KOPT-K1 (cell line): ENCODE results near the gene R3HDM1.
"Not testable (repeated sequence)": the region's sequence is repeated elsewhere in the genome, so short reads cannot be mapped to it uniquely, and the experiment has no call there.

Experiments used
- H3K27ac ChIP-seq: fragments of 200-600 bp; sonication (generic); 2 replicates; pipeline ENCODE4 v1.5.1; 2016; ENCODE audit warnings: antibody characterized with exemption, mild to moderate bottlenecking, low read depth, low read length; ENCODE audit not compliant: poor library complexity, severe bottlenecking
- H3K36me3 ChIP-seq: fragments of 200-600 bp; sonication (generic); 2 replicates; pipeline ENCODE4 v1.5.1; 2017; ENCODE audit warnings: antibody characterized with exemption, mild to moderate bottlenecking, low read length, moderate library complexity; ENCODE audit not compliant: insufficient read depth
- H3K9me3 ChIP-seq: fragments of 200-600 bp; sonication (generic); 2 replicates; pipeline ENCODE4 v1.5.1; 2017; ENCODE audit warnings: antibody characterized with exemption, low read length, mild to moderate bottlenecking; ENCODE audit not compliant: insufficient read depth, poor library complexity, severe bottlenecking

The R3HDM1 gene

DNA sequence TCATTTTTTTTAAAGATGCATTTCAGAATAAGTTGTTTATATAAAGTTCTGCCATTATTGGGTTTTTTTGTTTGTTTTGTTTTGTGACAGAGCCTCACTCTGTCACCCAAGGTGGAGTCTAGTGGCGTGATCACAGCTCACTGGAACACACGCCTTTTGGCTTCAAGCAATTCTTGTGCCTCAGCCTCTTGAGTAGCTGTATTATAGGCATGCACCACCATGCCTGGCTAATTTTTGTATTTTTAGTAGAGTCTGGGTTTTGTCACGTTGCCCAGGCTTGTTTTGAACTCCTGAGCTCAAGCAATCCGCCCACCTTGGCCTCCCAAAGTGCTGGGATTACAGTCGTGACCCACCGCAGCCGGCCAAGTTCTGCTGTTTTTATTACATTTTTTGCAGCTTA lies 72.3 kb downstream of the R3HDM1 start:
- Histone ChIP-seq H3K36me3 (peaks cover 51% of the 10 kb centered on the region), H3K9me3 (no peaks in the 10 kb centered on the region), H3K27ac (no peak overlapping the region)

- H3K27ac ChIP-seq, result no peak overlapping the region
- H3K9me3 ChIP-seq, result no peaks in the 10 kb centered on the region
- peaks cover 64% of the 10 kb centered on the region for H3K36me3 ChIP-seq
Observed at GRCh38 chr2:135607561-135607960, 76.3 kb downstream of the R3HDM1 start.

GRCh38 chr2:135612319-135612718 lies 81.0 kb downstream of the R3HDM1 start:
- peaks cover 33% of the 10 kb centered on the region for H3K36me3 ChIP-seq
- H3K9me3 ChIP-seq, result no peaks in the 10 kb centered on the region
- H3K27ac ChIP-seq, result no peak overlapping the region

DNA sequence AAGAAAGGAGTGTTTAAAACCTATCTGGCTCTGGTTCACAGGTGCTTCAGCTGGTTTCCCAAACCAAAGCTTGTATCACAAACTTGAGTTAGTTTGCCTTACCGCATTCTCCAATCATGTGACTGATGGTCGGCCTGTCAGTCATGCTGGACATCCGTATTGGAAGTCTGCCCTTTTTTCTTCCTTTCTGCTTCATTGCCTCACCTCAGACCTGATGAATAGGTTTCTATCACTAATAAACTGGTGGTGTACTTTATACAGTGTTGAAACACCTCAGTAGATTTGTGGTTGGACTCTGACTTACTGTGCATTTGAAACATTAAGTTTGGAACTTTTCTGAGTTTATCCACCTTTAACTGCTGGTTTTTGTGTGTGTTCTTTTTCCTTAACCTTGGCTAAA lies 84.1 kb downstream of the R3HDM1 start:
- Histone ChIP-seq H3K36me3 (peaks cover 16% of the 10 kb centered on the region; the same call in 1 of the 2 replicates), H3K27ac (no peak overlapping the region), H3K9me3 (no peaks in the 10 kb centered on the region)

GRCh38 chr2:135617501-135618015 lies 86.3 kb downstream of the R3HDM1 start:
- Histone ChIP-seq H3K27ac (no peak overlapping the region), H3K36me3 (peaks cover 23% of the 10 kb centered on the region), H3K9me3 (no peaks in the 10 kb centered on the region)

DNA sequence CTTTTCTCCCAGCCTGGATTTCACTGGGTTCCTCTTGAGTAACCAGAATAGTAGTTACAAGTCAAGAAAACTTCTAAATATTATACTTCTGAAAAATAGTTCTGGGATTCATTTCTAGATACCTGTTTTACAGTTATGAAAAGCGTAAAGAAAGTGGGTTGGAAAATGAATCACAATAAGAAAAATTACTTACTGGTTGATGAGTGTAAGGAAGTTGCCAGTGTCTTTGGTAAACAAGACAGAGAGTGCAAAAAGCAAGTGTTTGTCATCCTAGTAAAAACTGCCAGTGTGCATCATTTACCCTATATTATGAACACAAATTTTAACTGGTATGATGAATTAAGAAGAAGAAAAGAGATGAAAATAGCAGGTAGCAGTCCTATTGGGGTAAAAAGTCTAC lies 88.9 kb downstream of the R3HDM1 start:
- peaks cover 39% of the 10 kb centered on the region for H3K36me3 ChIP-seq
- H3K27ac ChIP-seq, result no peak overlapping the region
- no peaks in the 10 kb centered on the region for H3K9me3 ChIP-seq

DNA sequence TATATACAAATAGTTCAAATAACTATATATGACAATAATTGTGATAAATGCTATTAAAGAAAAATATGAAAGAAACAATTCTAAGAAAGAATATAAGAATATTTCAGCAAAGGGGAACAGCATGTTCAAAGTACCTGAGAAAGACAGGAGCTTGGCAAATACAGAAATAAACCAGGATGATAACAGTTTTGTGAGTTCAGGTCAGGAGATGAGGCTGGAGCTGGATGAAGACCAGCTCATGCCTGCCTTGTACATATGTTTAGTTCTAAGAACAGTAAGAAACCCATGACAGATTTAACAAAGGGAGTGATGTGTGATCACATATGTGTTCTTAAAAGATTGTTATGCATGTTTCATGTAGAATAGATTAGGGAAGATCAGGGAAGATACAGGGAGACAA lies 98.2 kb downstream of the R3HDM1 start:
- H3K36me3 ChIP-seq, result peaks cover 58% of the 10 kb centered on the region
- no peak overlapping the region for H3K27ac ChIP-seq
- no peaks in the 10 kb centered on the region for H3K9me3 ChIP-seq

DNA sequence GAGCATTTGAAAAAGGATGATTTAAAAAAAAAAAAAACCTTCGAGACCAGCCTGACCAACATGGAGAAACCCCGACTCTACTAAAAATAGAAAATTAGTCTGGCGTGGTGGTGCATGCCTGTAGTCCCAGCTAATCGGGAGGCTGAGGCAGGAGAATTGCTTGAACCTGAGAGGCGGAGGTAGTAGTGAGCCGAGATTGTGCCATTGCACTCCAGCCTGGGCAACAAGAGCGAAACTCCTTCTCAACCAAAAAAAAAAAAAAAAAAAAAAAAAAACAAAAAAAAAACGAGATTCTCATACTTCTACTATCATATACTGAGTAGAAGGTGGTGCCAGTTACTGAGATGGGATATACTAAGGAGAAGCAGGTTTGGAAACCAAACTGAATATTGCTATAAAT lies 98.8 kb downstream of the R3HDM1 start:
- not testable (repeated sequence) for H3K9me3 ChIP-seq, H3K27ac ChIP-seq
- peaks cover 59% of the 10 kb centered on the region for H3K36me3 ChIP-seq

- Histone ChIP-seq H3K27ac (no peak overlapping the region), H3K36me3 (peaks cover 63% of the 10 kb centered on the region), H3K9me3 (no peaks in the 10 kb centered on the region)
Observed at GRCh38 chr2:135630488-135630887, 99.2 kb downstream of the R3HDM1 start.

DNA sequence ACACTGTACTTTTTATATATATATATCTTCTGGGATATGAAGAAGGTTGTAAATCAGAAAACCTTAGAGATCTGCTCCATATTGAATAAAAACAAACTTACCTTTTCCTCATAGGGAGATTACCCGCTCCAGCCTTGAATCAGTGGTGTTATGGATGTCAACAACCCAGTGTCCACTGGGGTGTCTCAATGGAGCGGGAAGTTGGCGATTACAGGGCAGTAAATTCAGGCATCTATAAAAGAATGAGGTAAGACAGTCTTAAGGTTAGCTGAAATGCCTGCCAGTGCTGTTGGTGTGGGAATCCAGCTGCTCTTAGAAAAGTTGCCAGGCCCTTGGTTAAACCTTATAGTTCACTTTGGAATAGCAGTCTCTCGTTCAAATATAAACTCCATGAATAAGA lies 102.3 kb downstream of the R3HDM1 start:
- H3K9me3 ChIP-seq, result no peaks in the 10 kb centered on the region
- H3K27ac ChIP-seq, result no peak overlapping the region
- peaks cover 74% of the 10 kb centered on the region for H3K36me3 ChIP-seq

DNA sequence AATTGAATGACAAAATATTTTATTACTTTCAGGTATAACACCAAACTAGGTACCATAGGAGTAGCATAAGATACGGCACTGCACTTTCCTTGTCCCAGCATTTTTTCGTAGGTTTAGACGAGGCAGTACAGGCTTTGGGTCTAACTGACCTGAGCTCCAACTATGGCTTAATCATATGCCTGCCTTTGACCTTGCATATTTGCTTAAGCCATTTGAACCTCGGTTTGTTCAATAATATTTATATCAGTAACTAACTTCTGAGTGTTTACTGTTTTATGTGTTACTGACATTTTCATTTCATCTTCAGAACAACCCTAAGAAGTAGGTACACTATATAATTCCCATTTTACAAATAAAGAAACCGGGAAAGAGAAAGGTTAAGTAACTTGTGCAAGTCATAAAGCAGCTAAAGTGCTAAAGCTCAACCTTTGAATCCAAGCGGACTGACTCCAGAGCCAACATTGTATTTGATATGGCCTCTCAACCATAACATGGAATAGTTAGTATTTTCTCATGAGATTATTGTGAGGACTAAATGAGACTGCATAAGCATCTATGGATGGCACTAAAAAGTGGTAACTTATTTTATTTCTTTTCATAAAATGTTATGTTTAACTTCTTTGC lies 104.0 kb downstream of the R3HDM1 start:
- no peak overlapping the region for H3K27ac ChIP-seq
- H3K9me3 ChIP-seq, result no peaks in the 10 kb centered on the region
- peaks cover 90% of the 10 kb centered on the region for H3K36me3 ChIP-seq

- no peaks in the 10 kb centered on the region for H3K9me3 ChIP-seq
- peaks cover 97% of the 10 kb centered on the region for H3K36me3 ChIP-seq
- H3K27ac ChIP-seq, result no peak overlapping the region
Observed at GRCh38 chr2:135636982-135637381, 105.7 kb downstream of the R3HDM1 start.

DNA sequence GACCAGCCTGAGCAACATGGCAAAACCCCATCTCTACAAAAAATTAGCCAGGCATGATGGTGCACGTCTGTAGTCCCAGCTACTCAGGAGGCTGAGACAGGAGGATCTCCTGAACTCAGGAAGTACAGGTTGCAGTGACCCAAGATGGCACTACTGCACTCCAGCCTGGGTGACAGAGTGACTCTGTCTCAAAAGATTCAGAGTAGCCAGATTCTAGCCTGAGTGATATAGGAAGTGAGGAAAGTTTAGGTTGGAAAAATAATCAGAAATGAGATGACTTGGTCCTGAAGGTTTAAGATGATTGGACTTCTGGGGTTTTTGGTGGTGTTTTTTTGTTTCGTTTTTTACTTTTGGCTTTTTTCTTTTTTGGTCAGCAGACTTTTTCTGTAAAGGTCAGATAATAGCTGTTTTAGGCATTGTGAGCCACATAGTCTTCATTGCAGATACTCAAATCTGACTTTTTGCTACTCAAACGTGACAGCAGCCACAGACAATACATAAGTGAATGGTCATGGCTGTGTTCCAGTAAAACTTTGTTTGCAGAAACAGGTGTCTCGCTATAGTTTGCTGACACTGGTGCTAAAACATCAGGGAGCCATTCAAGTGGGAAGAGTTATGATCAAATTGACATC lies 106.3 kb downstream of the R3HDM1 start:
- H3K27ac ChIP-seq, result no peak overlapping the region
- H3K36me3 ChIP-seq, result peaks cover 97% of the 10 kb centered on the region
- no peaks in the 10 kb centered on the region for H3K9me3 ChIP-seq

GRCh38 chr2:135638825-135639224 lies 107.5 kb downstream of the R3HDM1 start:
- no peak overlapping the region for H3K27ac ChIP-seq
- H3K36me3 ChIP-seq, result peaks cover 97% of the 10 kb centered on the region
- H3K9me3 ChIP-seq, result no peaks in the 10 kb centered on the region

DNA sequence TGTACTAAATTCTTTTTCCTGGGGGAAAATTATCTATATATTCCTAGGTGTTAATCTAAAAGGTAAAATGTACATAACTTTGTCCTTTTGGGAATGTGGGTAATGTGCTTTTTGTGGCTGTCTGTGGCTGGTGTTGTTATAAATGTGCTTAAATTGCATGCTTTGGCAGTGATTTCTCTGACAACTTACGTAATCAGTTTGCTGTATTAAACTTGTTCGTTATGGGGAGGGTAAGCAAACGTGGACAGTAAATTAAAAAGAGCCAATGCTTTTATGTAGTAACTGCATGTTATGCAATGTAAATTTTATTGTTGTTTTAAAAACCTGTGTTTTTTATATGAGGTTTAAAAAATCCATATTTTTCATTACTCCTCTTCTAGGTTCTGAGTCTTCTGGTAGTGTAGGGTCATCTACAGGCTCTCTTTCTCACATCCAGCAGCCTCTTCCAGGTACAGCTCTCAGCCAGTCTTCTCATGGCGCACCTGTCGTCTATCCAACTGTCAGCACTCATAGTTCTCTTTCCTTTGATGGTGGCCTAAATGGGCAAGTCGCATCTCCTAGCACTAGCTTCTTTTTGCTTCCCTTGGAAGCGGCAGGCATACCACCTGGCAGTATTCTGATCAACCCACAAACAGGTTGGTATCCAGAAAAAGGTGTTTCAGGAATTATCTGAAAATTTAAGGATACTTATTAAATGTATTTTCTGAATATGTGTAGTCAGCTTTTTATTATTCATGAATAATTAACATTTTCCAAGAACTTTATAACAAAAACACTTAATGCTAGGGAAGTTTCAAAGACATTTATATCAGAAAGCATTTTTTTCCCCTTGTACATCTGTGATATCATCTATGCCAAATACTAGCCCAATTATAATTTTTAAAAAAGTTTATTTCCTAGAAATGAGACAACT lies 110.1 kb downstream of the R3HDM1 start:
- Histone ChIP-seq H3K9me3 (no peaks in the 10 kb centered on the region), H3K36me3 (peaks cover 92% of the 10 kb centered on the region), H3K27ac (no peak overlapping the region)
